ENCODE data around the gene NKAPL. TPM values are rescaled to one million over a fixed set of nuclear protein-coding genes. Genes with fewer than 3 reads are reported as not detected.
A peak's percentile ranks its signal among the peaks of the same experiment; 100 is the strongest.

NKAPL gene
- total and polyA plus RNA-seq, 2 donors (not counting 3 experiments of a cell fraction or from before 2014, with no cell fraction given), result 0.72 to 1.1 TPM

- dilution Hi-C loops (cut with MboI; ENCODE audit: extremely low pct_ligation_motif_present, low sequenced_read_pairs) (no loop called here), intact Hi-C loops (cut with micrococcal nuclease) (loop anchor here (1.0 to 10.0 kb wide), 9 partner anchors 28 to 750 kb away; partner anchors contain the start of genes PGBD1, ZKSCAN4, ZKSCAN8 and ZNF165)
- H3K4me2 ChIP-seq (ENCODE audit: insufficient read depth, low read length), result peak overlapping the region; percentile 98
- H4K20me1 ChIP-seq (replicated peaks; ENCODE audit: control insufficient read depth, extremely low read depth, insufficient read depth, low read length), result no peaks in the 10 kb centered on the region
- H3K9ac ChIP-seq (replicated peaks; ENCODE audit: extremely low read depth, insufficient read depth, low read length), result peak overlapping the region; percentile 90
- DNase-seq (ENCODE audit: low read depth, low spot score) (no peak), FAIRE-seq (no peak)
- no peaks in the 10 kb centered on the region for H3K9me1 ChIP-seq (replicated peaks; ENCODE audit: control insufficient read depth, extremely low read depth, insufficient read depth, low read length)
- H3K36me3 ChIP-seq (ENCODE audit: control insufficient read depth in 2 of 2, extremely low read depth in 1 of 2, insufficient read depth in 2 of 2, low read length in 2 of 2), result peaks cover 7 to 10% of the 10 kb centered on the region in 2 experiments
- peak overlapping the region; percentile 48 to 99 (median 86) for H3K4me3 ChIP-seq (replicated peaks in 1 of 3; ENCODE audit: insufficient read depth in 1 of 3, low read depth in 1 of 3, low read length in 3 of 3)
- H3K27me3 ChIP-seq (ENCODE audit: control insufficient read depth in 2 of 2, insufficient read depth in 2 of 2, low read length in 2 of 2), result no peaks in the 10 kb centered on the region
- POLR2A ChIA-PET, result interaction anchor here (1.3 kb wide), 1 partner anchor 83 kb away, joined by 3 read pairs; the partner anchor contains the start of gene ZKSCAN8
- TSS peak; percentile 88 for BruUV-seq (replicated peaks)
- H3K79me2 ChIP-seq (ENCODE audit: control insufficient read depth, insufficient read depth, low read length), result peaks cover 17% of the 10 kb centered on the region
- peaks cover 10% of the 10 kb centered on the region for H3K4me1 ChIP-seq (ENCODE audit: control insufficient read depth, extremely low read depth, insufficient read depth, low read length)
- H2AFZ ChIP-seq (ENCODE audit: low read depth, low read length), result peak overlapping the region; percentile 48
- no peak for TF ChIP-seq POLR2AphosphoS5 (IDR thresholded peaks at IDR 0.05; ENCODE audit: insufficient read depth, low read depth, low read length)
- no peak for TF ChIP-seq GATA2 (IDR thresholded peaks at IDR 0.05; ENCODE audit: insufficient read depth, insufficient read length, low read depth, low read length)
- no peak for TF ChIP-seq EZH2 (IDR thresholded peaks at IDR 0.05; ENCODE audit: borderline replicate concordance, low read depth, low read length, severe bottlenecking)
- no peak for TF ChIP-seq FOS (IDR thresholded peaks at IDR 0.05; ENCODE audit: borderline replicate concordance, insufficient read depth, low read length)
- no peak for TF ChIP-seq MAX (IDR thresholded peaks at IDR 0.05; ENCODE audit: insufficient read depth, insufficient read length)
- no peak for TF ChIP-seq MYC (IDR thresholded peaks at IDR 0.05; ENCODE audit: low read depth, low read length)
- peak overlapping the region; percentile 77 for H3K27ac ChIP-seq (ENCODE audit: insufficient read depth, low read depth, low read length)
- CTCF ChIA-PET, result interaction anchor here (2.3 kb wide), 1 partner anchor 28 kb away, joined by 7 read pairs; the partner anchor contains the start of gene ZKSCAN4
- H3K9me3 ChIP-seq (replicated peaks; ENCODE audit: control insufficient read depth, insufficient read depth, low read length), result no peaks in the 10 kb centered on the region
Observed at GRCh38 chr6:28224131-28225055, 34.7 kb upstream of the NKAPL start.
